HTERT RPE-1 (cell line): ENCODE results near the gene MOCS3.

Experiments
- in situ Hi-C: fragments of 300-500 bp; cut with MboI; formaldehyde crosslinking; loops from 4 replicates; pipeline ENCODE4 v1.14.3; 2020; ENCODE audit warnings: low sequenced_read_pairs

The MOCS3 gene

GRCh38 chr20:50980851-50981713 is 22.5 kb downstream of the MOCS3 start:
- in situ Hi-C loops = no loop called here

DNA sequence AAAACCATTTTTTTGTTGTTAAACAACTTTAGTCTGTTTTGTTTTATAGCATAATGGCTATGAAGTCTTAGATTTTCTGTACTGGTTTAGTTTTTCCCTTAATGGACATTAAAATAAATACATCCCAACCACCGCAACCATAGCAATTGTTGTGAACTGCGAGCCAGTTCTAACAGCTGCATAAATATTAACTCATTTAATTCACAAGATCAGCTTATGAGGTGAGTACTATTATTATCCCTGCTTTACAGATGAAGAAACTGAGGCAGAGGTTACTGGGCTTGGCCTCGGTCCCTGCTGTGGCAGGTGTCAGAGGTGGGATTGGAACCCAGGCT is 23.1 kb downstream of the MOCS3 start:
- in situ Hi-C loops = no loop called here

- in situ Hi-C loops = no loop called here
Observed at GRCh38 chr20:50982363-50982762, 23.7 kb downstream of the MOCS3 start.

GRCh38 chr20:50983321-50983720 is 24.7 kb downstream of the MOCS3 start:
- in situ Hi-C loops = no loop called here

GRCh38 chr20:50987493-50988210 is 29.0 kb downstream of the MOCS3 start:
- in situ Hi-C loops = no loop called here

GRCh38 chr20:50991076-50991475 is 32.5 kb downstream of the MOCS3 start:
- in situ Hi-C loops = no loop called here

GRCh38 chr20:50992336-50992732 is 33.7 kb downstream of the MOCS3 start:
- in situ Hi-C loops = no loop called here

DNA sequence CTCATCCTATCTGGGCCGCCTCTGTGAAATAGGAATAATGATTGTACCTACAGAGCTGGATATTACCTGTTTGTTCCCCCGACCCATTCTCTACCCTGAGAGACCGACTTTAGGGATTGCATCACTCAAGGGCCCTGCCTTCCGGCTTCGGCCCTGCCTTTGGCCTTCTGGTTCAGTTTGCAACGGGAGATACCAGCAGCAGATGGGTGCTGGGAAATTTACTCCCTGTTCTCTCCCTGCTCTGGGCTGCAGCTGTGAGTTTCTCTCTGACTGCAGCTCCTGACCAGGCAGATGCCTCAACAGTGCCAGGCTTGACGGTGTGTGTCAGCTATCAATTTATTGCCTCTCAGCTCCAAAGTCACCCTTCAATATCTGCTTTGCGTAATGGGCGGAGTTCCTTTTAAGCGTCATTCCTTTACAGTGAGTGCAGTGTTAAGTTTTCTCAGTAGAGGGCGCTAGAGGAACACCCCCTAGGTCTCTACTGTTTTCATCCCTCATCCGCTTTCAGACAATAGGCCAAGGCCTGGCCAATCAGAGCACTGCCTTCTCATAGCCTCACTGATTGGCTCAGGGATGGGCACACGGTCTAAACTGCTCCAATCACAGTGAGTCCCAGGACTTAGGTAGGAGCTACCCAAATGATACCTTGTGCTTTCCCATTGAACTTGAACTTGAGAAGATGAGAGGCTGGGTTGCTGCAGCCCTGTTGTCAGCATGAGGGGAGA is 34.3 kb downstream of the MOCS3 start:
- in situ Hi-C loops = no loop called here

DNA sequence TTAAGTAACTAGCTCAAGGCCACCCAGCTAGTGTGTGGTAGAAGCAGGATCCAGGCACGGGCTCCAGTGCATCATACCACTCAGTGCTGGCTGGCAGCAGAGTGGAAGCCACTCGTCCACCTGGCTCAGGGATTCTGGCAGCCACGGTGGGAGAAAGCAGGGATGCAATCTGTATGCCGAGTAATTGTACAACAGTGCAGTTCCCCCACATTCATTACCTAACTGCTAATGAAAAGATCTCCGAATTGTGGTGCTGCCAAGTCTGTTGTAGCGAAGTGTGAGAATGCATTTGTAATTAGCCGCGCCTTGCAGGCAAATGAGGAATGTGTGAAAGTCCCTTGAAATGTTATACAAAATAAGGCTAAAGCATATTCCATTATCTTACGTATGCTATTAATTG is 35.3 kb downstream of the MOCS3 start:
- in situ Hi-C loops = no loop called here

DNA sequence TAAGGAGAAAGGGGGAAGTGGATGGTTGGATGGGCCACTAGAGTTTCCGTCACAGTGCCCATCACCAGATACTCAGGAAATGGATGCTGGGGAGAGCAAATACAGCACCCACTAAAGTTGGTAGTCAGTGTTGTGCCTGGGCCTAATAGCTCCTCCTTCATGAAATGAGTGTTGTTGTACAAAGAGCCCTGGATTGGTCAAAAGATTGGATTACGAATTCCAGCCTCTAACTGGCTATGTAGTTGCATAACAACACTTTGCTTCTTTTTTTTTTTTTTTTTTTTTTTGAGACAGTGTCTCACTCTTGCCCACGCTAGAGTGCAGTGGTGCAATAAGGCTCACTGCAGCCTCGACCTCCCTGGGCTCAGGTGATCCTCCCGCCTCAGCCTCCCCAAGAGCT is 36.9 kb downstream of the MOCS3 start:
- in situ Hi-C loops = no loop called here

DNA sequence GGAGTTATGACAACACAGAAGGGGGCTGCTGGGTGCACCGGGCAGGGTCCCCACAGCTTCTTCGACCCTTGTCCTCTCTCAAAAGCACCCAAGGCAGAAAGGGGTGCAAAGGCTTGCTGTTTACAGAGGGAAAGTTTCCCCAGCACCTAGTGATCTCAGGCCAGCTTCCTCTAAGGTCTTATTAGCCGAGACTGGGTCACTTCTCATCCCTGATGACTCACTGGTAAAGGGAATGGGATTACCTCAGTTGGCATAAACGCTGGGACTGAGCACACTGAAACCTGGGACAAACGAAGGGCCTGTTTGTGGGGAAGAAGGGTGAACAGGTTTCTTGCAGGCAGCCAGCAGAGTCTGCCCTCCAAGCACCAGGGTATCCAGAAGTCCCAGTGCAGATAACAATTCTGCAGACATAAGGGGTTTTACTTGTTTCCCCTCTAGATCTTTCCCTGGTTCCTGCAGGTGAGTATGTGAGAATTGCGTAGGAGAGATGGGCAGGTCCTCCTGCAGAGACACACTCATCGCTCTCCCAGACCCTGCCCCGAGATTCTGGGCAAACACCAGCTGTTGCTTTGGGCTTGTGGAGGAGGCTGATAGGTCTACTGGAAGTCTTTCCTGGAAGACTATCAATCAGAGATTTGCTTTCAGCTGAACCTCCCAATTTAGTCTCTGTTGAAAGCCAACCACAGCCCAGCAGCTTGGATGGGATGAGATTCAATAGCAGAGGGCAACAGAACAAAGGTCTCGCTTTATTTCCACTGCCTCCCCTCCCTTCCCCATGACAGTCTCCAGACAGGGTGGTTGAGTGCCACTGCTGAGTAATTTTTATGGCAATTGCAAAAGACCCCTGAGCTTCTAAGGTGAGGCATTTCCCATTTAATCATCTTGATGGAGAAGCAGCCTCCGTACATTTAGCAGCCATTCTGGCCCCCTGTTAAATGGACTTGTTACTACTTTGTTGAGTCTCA is 38.6 kb downstream of the MOCS3 start:
- in situ Hi-C loops = no loop called here

GRCh38 chr20:50999355-50999754 is 40.7 kb downstream of the MOCS3 start:
- in situ Hi-C loops = no loop called here

DNA sequence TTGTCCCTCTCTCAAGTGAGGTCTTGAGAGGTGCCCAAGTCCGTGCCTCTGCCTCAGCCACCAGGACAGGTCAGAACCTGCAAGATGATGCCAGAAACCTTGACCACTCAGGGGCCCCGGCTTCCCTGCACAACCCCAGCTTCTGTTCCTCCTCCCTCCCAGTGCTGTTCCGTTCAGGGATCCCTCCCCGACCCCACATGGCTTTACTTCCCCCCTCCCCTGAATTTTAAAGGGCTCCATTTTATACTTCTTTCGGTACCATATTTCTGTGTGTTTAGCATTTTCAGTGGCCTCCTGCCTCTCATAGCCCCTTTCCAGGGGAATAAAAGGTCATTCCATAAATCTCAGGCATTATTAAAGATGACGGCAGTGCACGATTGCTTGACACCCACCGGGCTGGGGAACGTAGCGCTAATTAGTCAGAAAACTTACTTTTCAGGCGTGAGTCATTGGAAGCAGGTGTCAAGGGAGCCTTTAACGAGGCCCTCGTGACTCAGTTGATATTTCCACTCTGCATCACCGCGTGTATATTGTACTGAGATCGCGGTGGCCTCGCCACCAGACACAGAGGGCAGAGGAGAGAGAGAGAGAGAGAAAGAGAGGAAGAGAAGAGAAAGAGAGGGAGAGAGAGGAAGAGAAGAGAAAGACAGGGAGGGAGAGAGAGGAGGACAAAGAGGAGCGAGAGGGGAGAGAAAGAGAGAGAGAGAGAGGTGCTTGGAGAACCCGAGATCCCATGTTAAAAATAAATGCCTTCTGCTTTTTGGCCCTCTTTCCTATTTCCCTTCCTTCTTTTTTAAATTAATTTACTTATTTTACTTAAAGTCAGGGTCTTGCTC is 43.0 kb downstream of the MOCS3 start:
- in situ Hi-C loops = no loop called here

DNA sequence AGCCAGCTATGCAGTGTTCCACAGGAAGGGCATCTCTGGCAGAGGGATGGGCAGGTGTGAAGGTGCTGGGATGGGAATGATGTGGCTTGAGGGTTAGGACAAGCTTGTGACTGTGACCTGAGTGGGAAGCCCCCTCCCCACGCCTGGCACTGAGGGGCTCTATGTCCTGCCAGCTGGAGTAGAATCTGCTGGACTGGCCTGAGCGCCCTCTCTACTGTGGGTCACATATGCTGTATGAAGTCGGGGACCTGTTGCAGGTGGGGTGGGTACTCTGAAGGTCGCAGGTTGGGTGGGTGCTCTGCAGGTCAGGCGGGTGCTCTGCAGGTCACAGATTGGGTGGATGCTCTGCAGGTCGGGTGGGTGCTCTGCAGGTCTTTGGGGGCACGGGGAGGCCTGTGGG is 44.0 kb downstream of the MOCS3 start:
- in situ Hi-C loops = no loop called here

DNA sequence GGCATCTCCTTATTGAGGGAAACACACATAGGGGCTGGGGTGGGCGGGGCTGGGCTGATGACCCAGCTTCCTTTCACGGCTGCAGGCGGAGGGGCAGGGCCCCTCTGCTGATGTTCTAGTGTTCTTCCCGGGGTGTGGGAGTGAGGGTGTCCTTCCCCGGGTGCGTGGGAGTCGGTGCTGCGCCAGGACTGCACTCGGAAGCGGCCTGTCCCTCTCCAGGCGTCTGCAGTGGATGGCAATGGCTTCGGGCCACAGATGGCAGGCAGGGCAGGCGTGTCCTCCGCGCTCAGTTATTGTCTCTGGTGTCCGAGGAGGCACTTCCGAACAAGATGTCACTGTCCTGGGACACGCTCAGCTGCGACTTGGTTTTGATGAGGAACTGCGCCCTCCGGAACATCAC is 45.1 kb downstream of the MOCS3 start:
- in situ Hi-C loops = no loop called here

DNA sequence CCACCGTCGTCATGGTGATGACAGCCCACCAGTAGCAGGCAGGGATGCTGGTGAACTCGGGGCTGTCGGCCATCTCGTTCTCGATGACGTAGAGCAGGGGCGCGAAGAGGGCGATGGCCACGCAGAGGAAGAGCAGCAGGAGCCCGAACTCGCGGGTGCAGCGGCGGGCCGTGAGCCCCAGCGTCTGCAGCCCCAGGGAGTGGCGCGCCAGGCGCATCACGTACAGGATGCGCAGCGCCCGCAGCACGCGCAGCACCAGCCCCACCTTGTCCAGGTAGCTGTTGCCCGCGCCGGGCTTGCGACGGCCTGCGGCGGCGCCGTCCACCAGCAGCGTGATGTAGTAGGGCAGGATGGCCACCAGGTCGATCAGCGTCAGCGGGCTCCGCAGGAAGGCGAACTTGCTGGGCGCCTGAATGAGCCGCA is 45.7 kb downstream of the MOCS3 start:
- in situ Hi-C loops = no loop called here

GRCh38 chr20:51004781-51005180 is 46.2 kb downstream of the MOCS3 start:
- in situ Hi-C loops = no loop called here

GRCh38 chr20:51005214-51005613 is 46.6 kb downstream of the MOCS3 start:
- in situ Hi-C loops = no loop called here

- in situ Hi-C loops = no loop called here
Observed at GRCh38 chr20:51008718-51009117, 50.1 kb downstream of the MOCS3 start.
